ENCODE data around the gene PLEKHA5.
"Not testable (repeated sequence)": the region's sequence is repeated elsewhere in the genome, so short reads cannot be mapped to it uniquely, and the experiment has no call there.

Gene PLEKHA5

DNA sequence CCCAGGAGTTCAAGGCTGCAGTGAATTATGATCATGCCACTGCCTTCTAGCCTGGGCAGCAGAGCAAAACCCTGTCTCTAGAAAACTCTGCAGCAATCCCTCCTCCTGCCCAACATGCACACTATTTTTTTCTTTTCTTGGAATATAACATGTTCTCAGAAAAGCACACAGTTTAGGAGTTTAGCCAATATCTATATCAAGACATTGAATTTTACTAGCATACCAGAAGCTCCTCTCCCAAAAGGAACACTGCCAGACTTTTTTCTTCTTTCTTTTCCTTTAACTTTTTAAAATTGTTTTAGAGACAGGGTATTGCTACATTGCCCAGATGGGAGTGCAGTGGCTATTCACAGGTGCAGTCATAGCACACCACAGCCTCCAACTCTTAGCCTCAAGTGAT, 202.7 kb downstream of the PLEKHA5 start:
- no peak for DNase-seq
- Histone ChIP-seq H3K36me3 (peaks cover 27% of the 10 kb centered on the region), H3K27me3 (ENCODE audit: insufficient read depth, low read depth, severe bottlenecking) (no peaks in the 10 kb centered on the region), H3K4me3 (ENCODE audit: low read depth, low read length) (no peak overlapping the region), H3K9me3 (ENCODE audit: severe bottlenecking) (no peaks in the 10 kb centered on the region), H3K27ac (no peak overlapping the region)
- TF ChIP-seq, protein P1, sequence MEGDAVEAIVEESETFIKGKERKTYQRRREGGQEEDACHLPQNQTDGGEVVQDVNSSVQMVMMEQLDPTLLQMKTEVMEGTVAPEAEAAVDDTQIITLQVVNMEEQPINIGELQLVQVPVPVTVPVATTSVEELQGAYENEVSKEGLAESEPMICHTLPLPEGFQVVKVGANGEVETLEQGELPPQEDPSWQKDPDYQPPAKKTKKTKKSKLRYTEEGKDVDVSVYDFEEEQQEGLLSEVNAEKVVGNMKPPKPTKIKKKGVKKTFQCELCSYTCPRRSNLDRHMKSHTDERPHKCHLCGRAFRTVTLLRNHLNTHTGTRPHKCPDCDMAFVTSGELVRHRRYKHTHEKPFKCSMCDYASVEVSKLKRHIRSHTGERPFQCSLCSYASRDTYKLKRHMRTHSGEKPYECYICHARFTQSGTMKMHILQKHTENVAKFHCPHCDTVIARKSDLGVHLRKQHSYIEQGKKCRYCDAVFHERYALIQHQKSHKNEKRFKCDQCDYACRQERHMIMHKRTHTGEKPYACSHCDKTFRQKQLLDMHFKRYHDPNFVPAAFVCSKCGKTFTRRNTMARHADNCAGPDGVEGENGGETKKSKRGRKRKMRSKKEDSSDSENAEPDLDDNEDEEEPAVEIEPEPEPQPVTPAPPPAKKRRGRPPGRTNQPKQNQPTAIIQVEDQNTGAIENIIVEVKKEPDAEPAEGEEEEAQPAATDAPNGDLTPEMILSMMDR (IDR thresholded peaks at IDR 0.05; ENCODE audit: low read depth, low read length): no peak

DNA sequence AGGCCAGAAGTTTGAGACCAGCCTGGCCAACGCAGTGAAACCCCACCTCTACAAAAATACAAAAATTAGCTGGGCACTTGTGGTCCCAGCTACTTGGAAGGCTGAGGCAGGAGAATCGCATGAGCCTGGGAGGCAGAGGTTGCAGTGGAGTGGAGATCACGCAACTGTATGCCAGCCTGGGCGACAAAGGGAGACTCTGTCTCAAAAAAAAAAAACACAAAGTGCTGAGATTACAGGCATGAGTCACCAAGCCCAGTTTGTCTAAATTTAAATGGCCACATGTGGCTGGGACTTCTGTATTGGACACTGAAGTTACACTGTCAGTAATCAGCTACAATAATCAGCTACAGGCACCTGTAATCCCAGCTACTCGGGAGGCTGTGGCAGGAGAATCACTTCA, 208.9 kb downstream of the PLEKHA5 start:
- H3K4me3 ChIP-seq (ENCODE audit: low read depth, low read length): no peak overlapping the region
- TF ChIP-seq, protein P1 (IDR thresholded peaks at IDR 0.05; ENCODE audit: low read depth, low read length): no peak
- H3K27ac ChIP-seq: no peak overlapping the region
- DNase-seq: no peak
- H3K27me3 ChIP-seq (ENCODE audit: insufficient read depth, low read depth, severe bottlenecking): no peaks in the 10 kb centered on the region
- peaks cover 2% of the 10 kb centered on the region for H3K9me3 ChIP-seq (ENCODE audit: severe bottlenecking)
- peaks cover 42% of the 10 kb centered on the region for H3K36me3 ChIP-seq

DNA sequence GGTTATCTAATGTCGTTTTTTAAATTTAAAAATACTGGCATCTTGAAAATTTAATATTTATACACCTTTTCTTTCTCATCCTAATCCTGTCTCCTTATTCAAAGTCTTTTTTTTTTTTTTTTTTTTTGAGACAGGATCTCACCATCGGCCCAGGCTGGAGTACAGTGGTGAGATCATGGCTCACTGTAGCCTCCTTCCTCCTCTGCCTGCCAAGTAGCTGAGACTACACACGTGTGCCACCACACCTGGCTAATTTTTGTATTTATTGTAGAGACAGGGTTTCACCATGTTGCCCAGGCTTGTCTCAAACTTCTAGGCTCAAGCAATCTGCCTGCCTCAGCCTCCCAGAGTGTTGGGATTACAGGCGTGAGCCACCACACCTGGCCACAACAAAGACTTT, 221.3 kb downstream of the PLEKHA5 start:
- not testable (repeated sequence) for H3K27me3 ChIP-seq (ENCODE audit: insufficient read depth, low read depth, severe bottlenecking); DNase-seq; H3K27ac ChIP-seq; H3K4me3 ChIP-seq (ENCODE audit: low read depth, low read length); H3K9me3 ChIP-seq (ENCODE audit: severe bottlenecking)
- peaks cover 56% of the 10 kb centered on the region for H3K36me3 ChIP-seq

DNA sequence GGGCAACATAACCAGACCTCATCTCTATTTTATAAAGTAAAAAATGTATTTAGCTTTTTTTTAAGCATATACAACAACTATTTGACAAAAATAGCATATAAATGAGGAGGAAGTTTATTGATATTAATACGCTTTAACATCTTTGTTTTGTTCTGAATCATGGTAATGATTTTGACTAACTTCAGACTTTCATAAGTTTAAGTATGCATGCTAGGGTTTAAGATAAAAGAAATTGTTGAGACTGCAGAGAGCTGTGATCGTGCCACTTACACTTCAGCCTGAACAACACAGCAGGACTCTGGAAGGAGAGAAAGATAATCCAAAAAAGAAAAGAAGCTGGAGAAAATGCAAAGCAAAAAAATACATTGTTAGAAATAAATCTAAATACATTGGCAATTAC, 221.8 kb downstream of the PLEKHA5 start:
- H3K27me3 ChIP-seq (ENCODE audit: insufficient read depth, low read depth, severe bottlenecking): no peaks in the 10 kb centered on the region
- H3K36me3 ChIP-seq: peaks cover 56% of the 10 kb centered on the region
- H3K27ac ChIP-seq: no peak overlapping the region
- TF ChIP-seq, protein P1 (IDR thresholded peaks at IDR 0.05; ENCODE audit: low read depth, low read length): no peak
- no peaks in the 10 kb centered on the region for H3K9me3 ChIP-seq (ENCODE audit: severe bottlenecking)
- DNase-seq: no peak
- no peak overlapping the region for H3K4me3 ChIP-seq (ENCODE audit: low read depth, low read length)

DNA sequence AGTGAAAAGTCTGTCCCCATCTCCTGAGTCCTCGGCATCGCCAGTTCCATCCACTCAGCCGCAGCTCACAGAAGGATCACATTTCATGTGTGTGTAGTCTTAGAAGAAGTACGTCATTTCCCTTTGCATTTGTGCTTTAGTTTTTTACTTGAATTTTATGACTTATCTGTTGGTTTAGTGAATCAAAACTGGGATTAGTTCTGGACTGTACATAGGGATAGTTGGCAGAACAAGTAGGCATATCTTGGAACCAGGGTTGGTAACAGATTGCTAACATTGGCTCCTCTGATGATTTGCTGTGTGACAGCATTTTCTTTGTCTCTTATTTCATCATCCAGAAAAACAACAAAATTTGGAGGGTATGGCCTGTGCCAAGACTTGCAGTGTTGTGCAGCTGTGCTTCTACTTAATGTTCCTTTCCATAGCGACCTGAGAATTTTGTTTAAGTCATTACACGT, 240.2 kb downstream of the PLEKHA5 start:
- no peaks in the 10 kb centered on the region for H3K9me3 ChIP-seq (ENCODE audit: severe bottlenecking)
- no peak for DNase-seq

DNA sequence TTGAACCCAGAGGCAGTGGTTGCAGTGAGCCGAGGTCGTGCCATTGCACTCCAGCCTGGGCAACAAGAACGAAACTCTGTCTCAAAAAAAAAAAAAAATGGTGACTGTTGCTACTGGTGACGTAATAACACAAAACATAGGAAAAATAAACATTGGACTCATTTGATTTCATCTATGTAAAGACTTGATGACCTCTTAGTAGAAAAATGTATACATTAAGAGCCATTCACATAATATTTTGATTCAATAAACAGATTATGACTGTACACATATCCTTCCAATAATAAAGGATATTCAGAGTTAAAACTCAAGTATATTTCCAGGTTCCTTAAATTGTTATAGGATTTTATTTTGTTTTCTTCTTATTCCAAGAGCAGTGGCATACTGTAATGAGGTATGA, 244.1 kb downstream of the PLEKHA5 start:
- no peak overlapping the region for H3K27ac ChIP-seq
- no peak for DNase-seq
- no peaks in the 10 kb centered on the region for H3K9me3 ChIP-seq (ENCODE audit: severe bottlenecking)
- TF ChIP-seq, protein P1 (IDR thresholded peaks at IDR 0.05; ENCODE audit: low read depth, low read length): no peak
- no peak overlapping the region for H3K4me3 ChIP-seq (ENCODE audit: low read depth, low read length)
- H3K36me3 ChIP-seq: peaks cover 53% of the 10 kb centered on the region
- H3K27me3 ChIP-seq (ENCODE audit: insufficient read depth, low read depth, severe bottlenecking): no peaks in the 10 kb centered on the region

More for the DNA sequence above, 240.2 kb downstream of the PLEKHA5 start:
- Histone ChIP-seq H3K27ac (no peak overlapping the region), H3K27me3 (ENCODE audit: insufficient read depth, low read depth, severe bottlenecking) (no peaks in the 10 kb centered on the region), H3K4me3 (ENCODE audit: low read depth, low read length) (no peak overlapping the region), H3K36me3 (peaks cover 66% of the 10 kb centered on the region)
- TF ChIP-seq, protein P1 (IDR thresholded peaks at IDR 0.05; ENCODE audit: low read depth, low read length): no peak
